SHP77 (cell line): ENCODE measurements around the gene EPHA4.
A peak's percentile ranks its signal among the peaks of the same experiment; 100 is the strongest.

ENCODE experiments used
- DNase-seq, 2 experiments: peaks; one replicate each; lab custom pipeline; 2025; lab: John Stamatoyannopoulos, UW

EPHA4 gene

GRCh38 chr2:221442128-221442527 is 130.0 kb downstream of the EPHA4 start:
- no peak for DNase-seq

- no peak for DNase-seq
Measured at GRCh38 chr2:221439761-221440479, 132.2 kb downstream of the EPHA4 start.

- no peak for DNase-seq
Measured at GRCh38 chr2:221437056-221437455, 135.0 kb downstream of the EPHA4 start.

GRCh38 chr2:221435171-221435570 is 136.9 kb downstream of the EPHA4 start:
- DNase-seq: no peak

- DNase-seq: no peak
Measured at GRCh38 chr2:221434142-221434541, 138.0 kb downstream of the EPHA4 start.

GRCh38 chr2:221431477-221431876 is 140.6 kb downstream of the EPHA4 start:
- DNase-seq: peak; percentile 87 to 91

DNA sequence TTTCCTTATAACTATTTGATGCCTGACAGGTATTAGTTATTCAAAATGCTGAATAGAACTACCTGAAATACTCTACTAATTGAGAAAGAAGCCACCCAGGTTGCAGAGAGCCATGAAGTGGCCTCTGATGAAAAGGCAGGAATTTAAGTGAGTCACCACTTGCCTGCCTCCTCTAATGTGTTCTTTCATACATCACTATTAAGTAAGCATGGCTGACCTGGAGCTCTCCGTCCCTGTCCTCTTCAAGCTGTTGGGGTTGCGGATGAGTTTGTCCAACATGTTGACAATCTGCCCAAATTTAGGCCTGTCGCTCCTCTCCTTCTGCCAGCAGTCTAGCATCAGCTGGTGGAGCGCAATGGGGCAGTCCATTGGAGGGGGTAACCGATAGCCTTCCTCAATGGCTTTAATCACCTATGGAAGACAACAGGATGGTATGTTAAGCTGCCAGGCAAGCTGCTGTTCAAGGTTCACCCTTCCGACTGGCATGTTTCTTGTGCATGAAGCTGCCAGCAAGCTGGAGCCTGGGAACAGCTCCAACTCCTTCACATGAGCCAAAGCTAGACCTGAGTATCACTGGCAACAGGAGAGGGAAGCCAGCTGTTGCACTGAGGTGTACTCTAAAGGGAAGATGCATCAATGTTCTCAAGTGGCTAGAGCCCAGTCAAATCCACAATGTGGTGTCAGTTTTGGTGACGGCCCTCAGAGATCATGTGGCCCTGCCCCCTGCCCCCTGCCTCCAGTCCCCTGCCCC is 142.2 kb downstream of the EPHA4 start:
- peak; percentile 59 to 73 for DNase-seq

DNA sequence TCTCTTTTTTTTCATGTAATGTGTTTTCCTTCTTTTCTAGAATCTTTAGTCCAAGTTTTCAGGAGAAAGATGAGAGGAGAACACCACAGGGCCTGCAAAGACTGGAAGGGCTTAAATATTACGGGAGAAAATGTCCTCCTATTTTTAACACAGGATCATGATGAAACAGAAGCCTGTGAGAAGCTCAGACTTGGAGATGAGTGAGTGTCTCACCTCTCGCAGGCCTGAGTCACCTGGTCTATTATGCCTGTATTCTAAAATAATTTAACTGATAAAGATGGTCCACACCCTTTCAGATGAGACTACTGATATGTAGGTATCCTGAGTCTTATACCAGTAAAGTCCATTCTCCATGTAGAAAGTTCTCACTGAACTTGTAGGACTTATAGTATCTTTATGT is 143.2 kb downstream of the EPHA4 start:
- DNase-seq: no peak

GRCh38 chr2:221426929-221427328 is 145.2 kb downstream of the EPHA4 start:
- DNase-seq: no peak

- DNase-seq: no peak
Measured at GRCh38 chr2:221425891-221426290, 146.2 kb downstream of the EPHA4 start.

DNA sequence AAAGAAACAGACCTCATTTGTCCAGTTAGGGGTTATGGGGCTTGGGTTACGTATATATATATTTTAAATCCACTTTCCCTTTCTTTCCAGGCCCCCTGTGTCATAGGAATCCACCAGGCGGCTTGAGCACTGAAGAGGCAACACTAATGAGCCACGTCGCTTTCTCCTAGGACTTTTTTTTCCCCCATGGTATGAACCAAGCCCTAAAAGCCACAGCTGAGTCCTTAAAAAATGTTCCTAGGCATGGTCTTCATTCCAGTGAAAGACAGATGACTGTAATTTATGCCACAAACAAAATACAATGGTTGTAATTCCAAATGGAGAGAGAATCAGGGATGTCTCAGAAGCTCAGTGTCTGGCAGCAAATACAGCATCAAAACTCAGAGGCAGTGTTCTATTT is 146.8 kb downstream of the EPHA4 start:
- DNase-seq: no peak

GRCh38 chr2:221423210-221423804 is 148.8 kb downstream of the EPHA4 start:
- no peak for DNase-seq

GRCh38 chr2:221422516-221423209 is 149.4 kb downstream of the EPHA4 start:
- DNase-seq: no peak

- DNase-seq: no peak
Measured at GRCh38 chr2:221420245-221420644, 151.9 kb downstream of the EPHA4 start.

DNA sequence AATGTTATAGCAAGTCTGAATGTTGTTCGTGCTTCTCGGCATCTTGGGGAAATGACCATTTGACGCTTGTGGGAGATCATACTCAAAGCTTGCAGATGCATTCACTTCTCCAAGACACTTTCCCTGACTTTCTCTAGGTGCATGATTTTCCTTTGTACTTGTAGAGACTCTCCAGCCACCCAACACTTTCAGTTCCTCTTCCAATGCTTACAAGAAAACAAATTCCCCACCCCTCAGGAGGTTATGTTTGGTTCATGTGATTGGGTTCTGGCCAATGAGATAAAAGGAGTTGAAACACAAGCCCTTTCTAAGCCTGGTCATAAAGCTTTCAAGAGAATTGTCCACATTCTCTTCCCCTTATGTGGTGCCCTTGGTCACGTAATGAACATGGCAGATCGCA is 156.3 kb downstream of the EPHA4 start:
- no peak for DNase-seq

DNA sequence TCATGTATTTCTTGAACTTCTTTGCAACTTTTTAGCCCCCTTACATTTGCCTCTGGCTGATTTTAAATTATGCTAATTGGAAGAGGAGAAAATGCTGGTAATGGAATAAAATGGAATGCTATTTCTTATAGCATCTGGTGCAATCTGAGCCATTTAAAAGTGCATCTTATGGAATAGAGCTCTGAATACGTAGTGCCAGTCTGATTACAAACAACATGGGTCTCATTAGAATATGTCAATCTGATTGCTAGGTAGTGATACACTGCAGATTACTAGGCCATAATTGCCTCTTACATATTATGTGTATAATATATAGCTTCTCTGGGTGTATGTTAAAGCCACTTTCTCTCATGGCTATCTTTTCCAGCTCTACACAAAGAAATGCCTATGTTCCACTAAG is 159.1 kb downstream of the EPHA4 start:
- no peak for DNase-seq

DNA sequence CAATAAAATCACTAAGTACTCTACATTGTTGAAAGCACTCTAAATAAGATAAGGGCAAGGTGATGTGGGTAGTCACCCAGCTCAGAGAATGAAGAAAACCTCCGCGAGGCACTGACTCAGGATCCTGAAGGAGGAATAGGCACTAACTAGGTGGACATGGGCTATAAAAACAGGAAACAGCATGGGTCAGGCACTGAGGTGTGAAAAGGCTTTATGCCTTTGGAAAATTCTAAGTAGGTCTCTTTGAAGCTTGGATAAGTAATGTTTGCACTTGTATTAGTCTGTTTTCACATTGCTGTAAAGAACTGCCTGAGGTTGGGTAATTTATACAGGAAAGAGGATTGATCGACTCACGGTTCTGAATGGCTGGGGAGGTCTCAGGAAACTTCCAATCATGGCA is 161.6 kb downstream of the EPHA4 start:
- no peak for DNase-seq

DNA sequence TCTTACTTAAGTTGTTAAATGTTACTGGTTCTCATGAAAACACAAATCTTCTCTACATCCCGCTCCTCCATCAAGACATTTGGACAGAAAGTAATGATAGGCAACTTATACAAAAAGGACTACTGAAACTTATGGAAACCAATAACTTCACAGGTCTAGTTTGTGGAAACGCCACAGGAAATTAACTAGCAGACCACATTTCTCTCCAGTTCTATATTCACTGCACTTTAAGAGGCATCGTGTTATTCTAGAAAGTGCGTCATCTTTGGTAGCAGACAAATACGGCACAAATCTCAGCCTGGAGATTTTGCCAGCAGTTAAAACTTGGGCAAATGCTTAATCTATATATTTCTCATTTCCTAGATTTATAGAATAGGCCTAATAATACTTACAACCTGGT is 164.3 kb downstream of the EPHA4 start:
- DNase-seq: no peak

DNA sequence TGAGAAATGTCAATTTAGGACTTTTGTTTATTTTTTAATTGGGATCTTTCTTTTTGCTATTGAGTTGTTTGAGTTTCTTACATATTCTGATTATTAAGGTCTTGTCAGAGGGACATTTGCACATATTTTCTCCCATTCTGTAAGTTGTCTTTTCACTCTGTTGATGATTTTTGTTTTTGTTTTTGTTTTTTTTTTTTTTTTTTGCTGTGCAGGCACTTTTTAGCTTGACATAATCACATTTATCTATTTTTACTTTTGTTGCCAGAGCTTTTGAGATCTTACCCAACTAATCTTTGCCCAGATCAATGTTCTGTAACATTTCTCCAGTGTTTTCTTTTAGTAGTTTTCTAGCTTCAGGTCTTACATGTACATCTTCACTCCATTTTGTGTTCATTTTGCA is 166.6 kb downstream of the EPHA4 start:
- DNase-seq: no peak

DNA sequence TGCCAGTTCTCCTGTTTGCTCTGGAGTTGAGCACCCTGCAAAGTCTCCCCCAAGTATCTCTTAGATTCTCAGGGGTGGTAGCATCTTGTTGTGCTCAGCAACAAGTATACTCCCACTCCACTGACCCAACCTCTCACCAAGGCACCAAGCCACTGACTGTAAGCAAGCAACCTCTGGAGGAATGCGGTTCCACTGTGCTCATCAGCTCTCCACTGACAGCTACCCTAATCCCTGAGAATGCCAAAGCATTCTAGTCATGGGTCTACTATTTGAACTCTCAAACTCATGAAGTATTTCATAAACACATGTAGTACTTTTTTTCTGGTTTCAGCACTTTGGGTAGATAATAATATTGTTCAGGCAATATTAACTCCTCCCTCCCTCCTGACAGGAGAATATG is 170.0 kb downstream of the EPHA4 start:
- DNase-seq: no peak

- DNase-seq: no peak
Measured at GRCh38 chr2:221400411-221400810, 171.7 kb downstream of the EPHA4 start.

DNA sequence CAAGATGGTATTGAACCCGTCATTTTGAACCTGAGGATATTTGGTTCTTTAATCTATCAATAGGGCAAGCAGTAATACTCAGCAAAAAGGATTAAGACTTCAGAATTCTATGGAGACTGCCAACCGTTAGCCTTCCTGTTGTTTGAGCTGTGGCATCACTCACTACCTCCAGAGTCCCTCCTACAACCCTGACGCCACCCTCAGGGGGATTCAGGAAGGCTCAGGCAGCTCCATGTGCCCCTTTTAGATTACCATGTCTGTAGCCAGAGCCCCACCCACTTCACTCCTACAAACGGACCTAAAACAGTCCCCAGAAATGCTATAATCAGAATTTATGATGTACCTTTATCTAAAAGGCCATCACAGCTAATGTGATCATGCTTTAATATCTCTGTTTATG is 172.9 kb downstream of the EPHA4 start:
- DNase-seq: no peak

- DNase-seq: no peak
Measured at GRCh38 chr2:221397187-221397586, 174.9 kb downstream of the EPHA4 start.
